Gastroesophageal sphincter (tissue), 3 donors: ENCODE data around the gene MTHFS.

Experiments
- CTCF ChIP-seq, 4 experiments: fragments of 200-600 bp in 2 of 4; fragments of 450-650 bp in 2 of 4; sonication (generic) in 1 of 4; IDR thresholded peaks; one replicate each; pipeline ENCODE4 v1.5.1; 2017 to 2019; ENCODE audit warnings: antibody characterized with exemption in 4 of 4, mild to moderate bottlenecking in 2 of 4, moderate library complexity in 2 of 4
- EP300 ChIP-seq: sonication (generic); formaldehyde crosslinking; IDR thresholded peaks from one replicate; pipeline ENCODE4 v1.6.1; 2017; ENCODE audit warnings: antibody characterized with exemption, mild to moderate bottlenecking

GRCh38 chr15:79914728-79915127 lies 17.9 kb upstream of the MTHFS start:
- no peak for TF ChIP-seq EP300
- TF ChIP-seq CTCF (IDR thresholded peaks at IDR 0.05) = no peak
